Prostate gland (tissue), 2 donors: Measurements from ENCODE around the gene HLA-A. TPM values are rescaled to one million over a fixed set of nuclear protein-coding genes. Genes with fewer than 3 reads are reported as not detected.

Source experiments
- DNase-seq: peaks from one replicate; pipeline ENCODE4 v3.0.0-alpha.2; 2019; ENCODE audit warnings: low spot score
- H3K27ac ChIP-seq, 2 donors: fragments of 200-600 bp; sonication (generic); 2 replicates each; pipeline ENCODE4 v1.5.1; 2017 to 2019
- H3K27me3 ChIP-seq: fragments of 200-600 bp; sonication (generic); replicated peaks from 2 replicates; pipeline ENCODE4 v1.5.1; 2019; ENCODE audit not compliant: insufficient read depth
- H3K36me3 ChIP-seq, 2 donors: fragments of 200-600 bp; sonication (generic); 1 replicate in 1 of 2; 2 replicates in 1 of 2; pipeline versions ENCODE4 v1.5.1 to v1.8.1; 2017 to 2019
- H3K4me1 ChIP-seq: fragments of 200-600 bp; sonication (generic); replicated peaks from 2 replicates; pipeline ENCODE4 v1.5.1; 2019
- H3K4me3 ChIP-seq, 2 donors: fragments of 200-600 bp; sonication (generic); 2 replicates each; pipeline ENCODE4 v1.5.1; 2017 to 2019
- H3K9me3 ChIP-seq: fragments of 200-600 bp; sonication (generic); 2 replicates; pipeline ENCODE4 v1.5.1; 2017
- CTCF ChIP-seq, 4 experiments: fragments of 200-600 bp in 2 of 4; fragments of 450-650 bp in 2 of 4; sonication (generic) in 2 of 4; IDR thresholded peaks; 1 replicate in 3 of 4; 2 replicates in 1 of 4; pipeline ENCODE4 v1.5.1; 2016 to 2019; ENCODE audit warnings: antibody characterized with exemption in 4 of 4, mild to moderate bottlenecking in 2 of 4, moderate library complexity in 2 of 4
- POLR2A ChIP-seq: fragments of 450-650 bp; IDR thresholded peaks from one replicate; pipeline ENCODE4 v1.6.1; 2016; ENCODE audit warnings: antibody characterized with exemption, mild to moderate bottlenecking
- POLR2AphosphoS5 ChIP-seq: sonication (generic); formaldehyde crosslinking; IDR thresholded peaks from one replicate; pipeline ENCODE4 v1.6.1; 2017; ENCODE audit warnings: antibody characterized with exemption
- WGBS: methylation state at CpG from one replicate; pipeline ENCODE4 v1.1.5; 2018; 5-methylcytosine and 5-hydroxymethylcytosine counted together
- intact Hi-C: fragments of 100-400 bp; cut with DNase I; formaldehyde crosslinking; loops from one replicate; pipeline ENCODE4 v1.14.2; 2022
- total RNA-seq, 2 donors: library from RNA; depleted of rRNA; stranded (reverse); fragments of >200 nt; gene quantifications; one replicate each; pipeline ENCODE4 v1.1.0, GENCODE V29; 2016

Gene HLA-A
- total RNA-seq, 2 donors from 2014 or later: 564 to 620 TPM

- H3K27ac ChIP-seq: peak overlapping the region; percentile 74 to 79
- TF ChIP-seq POLR2A: no peak
- no peak for TF ChIP-seq POLR2AphosphoS5
- no peak for TF ChIP-seq CTCF (IDR thresholded peaks at IDR 0.05)
- no peak for DNase-seq
- no peaks in the 10 kb centered on the region for H3K27me3 ChIP-seq
- no peaks in the 10 kb centered on the region for H3K4me1 ChIP-seq
- H3K9me3 ChIP-seq: no peaks in the 10 kb centered on the region
- H3K36me3 ChIP-seq: no peaks in the 10 kb centered on the region
- intact Hi-C loops: no loop called here
- peak overlapping the region; percentile 17 to 25 for H3K4me3 ChIP-seq
- WGBS: 20% methylated on average over 3 of the region's 3 CpGs
These were observed 22.2 kb downstream of the HLA-A start for GRCh38 chr6:29964518-29964886.

GRCh38 chr6:29964887-29965562, 22.7 kb downstream of the HLA-A start:
- Histone ChIP-seq H3K9me3 (no peaks in the 10 kb centered on the region), H3K27me3 (no peaks in the 10 kb centered on the region), H3K27ac (peak overlapping the region; percentile 74 to 79), H3K4me3 (peak overlapping the region; percentile 17 to 25), H3K36me3 (no peaks in the 10 kb centered on the region), H3K4me1 (no peaks in the 10 kb centered on the region)
- intact Hi-C loops: no loop called here
- 2% methylated on average over 7 of the region's 7 CpGs for WGBS
- TF ChIP-seq POLR2A: peak; percentile 42
- no peak for TF ChIP-seq CTCF (IDR thresholded peaks at IDR 0.05)
- TF ChIP-seq POLR2AphosphoS5: peak; percentile 92
- peak; percentile 83 for DNase-seq

- Histone ChIP-seq H3K36me3 (no peaks in the 10 kb centered on the region), H3K4me1 (no peaks in the 10 kb centered on the region), H3K27ac (peak overlapping the region; percentile 74 to 79), H3K9me3 (no peaks in the 10 kb centered on the region), H3K4me3 (peak overlapping the region; percentile 17 to 25), H3K27me3 (no peaks in the 10 kb centered on the region)
- no peak for TF ChIP-seq POLR2AphosphoS5
- intact Hi-C loops: no loop called here
- WGBS: 12% methylated on average over 2 of the region's 2 CpGs
- DNase-seq: no peak
These were observed 23.2 kb downstream of the HLA-A start for GRCh38 chr6:29965563-29965872.

GRCh38 chr6:29965873-29966601, 23.7 kb downstream of the HLA-A start:
- H3K36me3 ChIP-seq: no peaks in the 10 kb centered on the region
- intact Hi-C loops: no loop called here
- no peaks in the 10 kb centered on the region for H3K4me1 ChIP-seq
- 5% methylated on average over 8 of the region's 8 CpGs for WGBS
- peak overlapping the region; percentile 74 to 79 for H3K27ac ChIP-seq
- TF ChIP-seq POLR2A: no peak
- TF ChIP-seq POLR2AphosphoS5: peak; percentile 37
- peak; percentile 57 for DNase-seq
- peak overlapping the region; percentile 17 to 25 for H3K4me3 ChIP-seq
- H3K9me3 ChIP-seq: no peaks in the 10 kb centered on the region
- no peaks in the 10 kb centered on the region for H3K27me3 ChIP-seq

- no peak for DNase-seq
- 46% methylated on average over 4 of the region's 4 CpGs for WGBS
- intact Hi-C loops: no loop called here
- Histone ChIP-seq H3K36me3 (no peaks in the 10 kb centered on the region), H3K27me3 (no peaks in the 10 kb centered on the region), H3K9me3 (no peaks in the 10 kb centered on the region), H3K4me1 (no peaks in the 10 kb centered on the region), H3K4me3 (no peak overlapping the region), H3K27ac (no peak overlapping the region)
- TF ChIP-seq POLR2AphosphoS5 (no peak), CTCF (IDR thresholded peaks at IDR 0.05) (peak in 1 of 4 experiments; percentile 6)
These were observed 25.2 kb downstream of the HLA-A start for GRCh38 chr6:29967379-29968010.
